ENCODE measurements around the gene ITGA2. TPM values are rescaled to one million over a fixed set of nuclear protein-coding genes. Genes with fewer than 3 reads are reported as not detected.

Gene ITGA2
- total RNA-seq (under 1 TPM; 0.36 to 0.91 (median 0.68) TPM), polyA plus RNA-seq (under 1 TPM; 0.10 to 0.86 (median 0.17) TPM)
- long read RNA-seq, donor 1: 0 reads
- long read RNA-seq, donor 2, partial matches to known transcripts: 0 of 1 reads
- long read RNA-seq, donor 2, other reads (novel, unspliced or antisense): 1 of 1 reads

DNA sequence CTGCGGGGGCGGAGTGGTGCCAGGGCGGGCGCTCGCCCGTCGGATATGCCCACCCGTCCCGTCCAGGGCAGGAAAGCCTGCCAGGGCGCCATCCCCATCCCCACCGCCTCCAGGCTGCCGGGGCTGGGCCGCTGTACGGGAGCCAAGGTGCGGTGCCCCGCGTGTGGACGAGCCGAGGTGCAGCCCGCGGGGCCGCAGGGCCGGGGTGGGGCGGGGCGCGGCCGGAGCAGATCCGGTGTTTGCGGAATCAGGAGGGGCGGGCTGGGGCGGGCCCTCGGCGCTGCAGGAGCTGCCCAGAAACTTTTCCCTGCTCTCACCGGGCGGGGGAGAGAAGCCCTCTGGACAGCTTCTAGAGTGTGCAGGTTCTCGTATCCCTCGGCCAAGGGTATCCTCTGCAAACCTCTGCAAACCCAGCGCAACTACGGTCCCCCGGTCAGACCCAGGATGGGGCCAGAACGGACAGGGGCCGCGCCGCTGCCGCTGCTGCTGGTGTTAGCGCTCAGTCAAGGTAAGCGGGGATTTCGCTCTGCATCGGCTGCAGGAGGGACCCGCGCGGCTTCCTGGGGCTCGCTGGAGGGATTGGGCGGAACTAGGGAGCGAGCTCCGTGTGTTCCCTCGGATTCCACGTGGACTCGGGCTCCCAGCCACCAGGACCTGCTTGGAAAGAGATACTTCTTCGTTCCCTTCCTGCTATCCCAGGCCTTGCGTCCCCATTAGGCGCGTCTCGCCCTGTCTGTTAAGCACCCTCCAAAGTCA, at the start of gene ITGA2:
ITGA2 (plus strand) TSS at position 328 of the 756 bp plus-strand sequence; CDS start at position 445, 117 bp downstream.
- TF ChIP-seq, protein P1, sequence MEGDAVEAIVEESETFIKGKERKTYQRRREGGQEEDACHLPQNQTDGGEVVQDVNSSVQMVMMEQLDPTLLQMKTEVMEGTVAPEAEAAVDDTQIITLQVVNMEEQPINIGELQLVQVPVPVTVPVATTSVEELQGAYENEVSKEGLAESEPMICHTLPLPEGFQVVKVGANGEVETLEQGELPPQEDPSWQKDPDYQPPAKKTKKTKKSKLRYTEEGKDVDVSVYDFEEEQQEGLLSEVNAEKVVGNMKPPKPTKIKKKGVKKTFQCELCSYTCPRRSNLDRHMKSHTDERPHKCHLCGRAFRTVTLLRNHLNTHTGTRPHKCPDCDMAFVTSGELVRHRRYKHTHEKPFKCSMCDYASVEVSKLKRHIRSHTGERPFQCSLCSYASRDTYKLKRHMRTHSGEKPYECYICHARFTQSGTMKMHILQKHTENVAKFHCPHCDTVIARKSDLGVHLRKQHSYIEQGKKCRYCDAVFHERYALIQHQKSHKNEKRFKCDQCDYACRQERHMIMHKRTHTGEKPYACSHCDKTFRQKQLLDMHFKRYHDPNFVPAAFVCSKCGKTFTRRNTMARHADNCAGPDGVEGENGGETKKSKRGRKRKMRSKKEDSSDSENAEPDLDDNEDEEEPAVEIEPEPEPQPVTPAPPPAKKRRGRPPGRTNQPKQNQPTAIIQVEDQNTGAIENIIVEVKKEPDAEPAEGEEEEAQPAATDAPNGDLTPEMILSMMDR (IDR thresholded peaks at IDR 0.05): no peak
- 1% methylated on average over 37 to 64 of the region's 64 CpGs for WGBS, 3 donors
- peaks cover 0 to 29% (median 2%) of the 10 kb centered on the region in 3 donors for H3K27me3 ChIP-seq (ENCODE audit: insufficient read depth in 3 of 3, low read length in 2 of 3)
- peak; percentile 42 to 78 (median 60) for ATAC-seq
- H3K4me1 ChIP-seq: peaks cover 9% of the 10 kb centered on the region
- H3K4me3 ChIP-seq: peak within 1 kb of the TSS; percentile 75
- H3K9me3 ChIP-seq: no peaks in the 10 kb centered on the region
- no peaks in the 10 kb centered on the region for H3K36me3 ChIP-seq (ENCODE audit: insufficient read depth in 1 of 2, low read depth in 1 of 2)
- intact Hi-C loops (cut with DNase I): loop anchor here in 1 of 2 donors (5.0 kb wide), 1 partner anchor 43 kb away; no protein-coding TSS in a partner anchor
- peak within 1 kb of the TSS; percentile 40 for H3K27ac ChIP-seq
- peak; percentile 35 to 57 for DNase-seq

DNA sequence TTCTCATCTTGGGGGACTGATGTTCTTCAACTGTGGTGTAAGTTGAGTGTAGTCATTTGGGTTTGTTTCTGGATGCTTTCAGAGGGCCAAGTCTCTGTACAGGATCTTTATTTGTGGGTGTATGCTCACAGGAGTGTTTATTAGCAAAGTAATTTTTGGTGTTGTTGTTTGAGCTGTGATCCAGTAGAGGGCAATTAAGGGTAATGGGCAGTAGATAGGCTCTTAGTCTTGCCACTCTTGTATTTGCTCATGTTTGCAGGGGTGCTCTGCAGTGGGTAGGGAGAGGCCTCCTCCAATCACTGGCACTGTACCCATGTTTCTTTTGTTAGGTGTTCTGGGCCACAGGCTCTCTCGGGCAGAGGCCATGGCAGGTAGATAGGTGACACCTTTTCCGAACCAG, 45.9 kb upstream of the ITGA2 start:
- DNase-seq: no peak
- TF ChIP-seq, protein P1 (IDR thresholded peaks at IDR 0.05): no peak
- Histone ChIP-seq H3K4me3 (no peak overlapping the region), H3K27me3 (ENCODE audit: insufficient read depth in 3 of 3, low read length in 2 of 3) (no peaks in the 10 kb centered on the region), H3K4me1 (no peaks in the 10 kb centered on the region), H3K36me3 (ENCODE audit: insufficient read depth in 1 of 2, low read depth in 1 of 2) (peaks cover 0 to 8% of the 10 kb centered on the region in 2 donors), H3K27ac (no peak overlapping the region), H3K9me3 (no peaks in the 10 kb centered on the region)
- intact Hi-C loops (cut with DNase I): loop anchor here in 1 of 2 donors (10.0 kb wide), 1 partner anchor 1272 kb away; no protein-coding TSS in a partner anchor
- 93 to 96% (median 96%) methylated on average over 2 of the region's 2 CpGs for WGBS, 3 donors
- no peak for ATAC-seq

DNA sequence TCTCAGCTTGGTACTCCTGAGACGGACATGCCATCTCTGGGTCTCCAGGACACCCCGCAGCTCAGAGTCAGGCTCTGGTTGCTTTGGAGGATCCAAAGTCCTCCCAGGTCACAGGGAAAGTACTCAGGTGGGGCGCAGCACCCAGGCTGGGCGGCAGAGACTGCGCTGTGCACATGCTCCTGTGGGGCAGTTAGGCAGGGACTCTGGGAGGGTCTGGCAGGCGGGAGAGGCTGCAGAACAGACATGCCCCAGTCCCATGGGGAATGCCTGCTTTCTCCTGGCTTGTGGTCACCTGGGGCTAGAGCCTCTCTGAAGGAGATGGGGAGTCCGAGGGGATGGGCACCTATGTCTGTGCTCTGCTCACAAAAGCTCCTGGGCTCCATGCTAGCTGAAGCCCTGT, 45.3 kb upstream of the ITGA2 start:
- Histone ChIP-seq H3K27me3 (ENCODE audit: insufficient read depth in 3 of 3, low read length in 2 of 3) (no peaks in the 10 kb centered on the region), H3K4me1 (no peaks in the 10 kb centered on the region), H3K9me3 (no peaks in the 10 kb centered on the region), H3K4me3 (no peak overlapping the region), H3K27ac (no peak overlapping the region), H3K36me3 (ENCODE audit: insufficient read depth in 1 of 2, low read depth in 1 of 2) (peaks cover 0 to 8% of the 10 kb centered on the region in 2 donors)
- intact Hi-C loops (cut with DNase I): loop anchor here in 1 of 2 donors (10.0 kb wide), 1 partner anchor 1271 kb away; no protein-coding TSS in a partner anchor
- DNase-seq (peak in 1 of 2 donors; percentile 5), ATAC-seq (no peak)
- 88 to 98% (median 94%) methylated on average over 7 of the region's 7 CpGs for WGBS, 3 donors
- TF ChIP-seq, protein P1 (IDR thresholded peaks at IDR 0.05): no peak

DNA sequence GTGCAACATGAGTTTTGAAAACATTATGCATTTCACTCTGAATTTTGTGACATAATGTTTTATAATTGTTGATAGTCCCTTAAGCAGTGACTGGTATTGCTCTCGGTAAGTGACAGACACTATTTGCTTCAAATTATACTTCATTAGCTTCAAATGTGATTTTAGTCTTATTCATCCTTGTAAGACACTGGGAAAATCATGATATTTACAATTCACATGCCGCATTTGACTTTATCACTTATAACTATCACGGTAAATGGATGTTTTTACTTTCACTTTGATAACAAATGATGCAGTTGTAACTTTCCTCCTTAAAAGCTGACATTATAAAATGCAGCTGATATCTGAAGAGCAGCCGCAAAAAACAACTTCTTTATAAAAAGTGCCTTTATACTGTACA, 44.1 kb upstream of the ITGA2 start:
- Histone ChIP-seq H3K9me3 (no peaks in the 10 kb centered on the region), H3K27ac (no peak overlapping the region), H3K27me3 (ENCODE audit: insufficient read depth in 3 of 3, low read length in 2 of 3) (no peaks in the 10 kb centered on the region), H3K4me1 (no peaks in the 10 kb centered on the region), H3K4me3 (peak overlapping the region; percentile 30), H3K36me3 (ENCODE audit: insufficient read depth in 1 of 2, low read depth in 1 of 2) (peaks cover 0 to 2% of the 10 kb centered on the region in 2 donors)
- intact Hi-C loops (cut with DNase I): loop anchor here (5.0 to 10.0 kb wide), 2 partner anchors 147 to 1270 kb away; no protein-coding TSS in a partner anchor
- ATAC-seq (no peak), DNase-seq (no peak)
- 45 to 64% (median 60%) methylated on average over 4 of the region's 4 CpGs for WGBS, 3 donors
- TF ChIP-seq, protein P1 (IDR thresholded peaks at IDR 0.05): no peak

Data from psoas muscle (tissue), 8 donors.